SIG-M5 (cell line): ENCODE data around the gene ZNF397.
"Not testable (repeated sequence)": the region's sequence is repeated elsewhere in the genome, so short reads cannot be mapped to it uniquely, and the experiment has no call there.

ENCODE experiments used
- DNase-seq: peaks from one replicate; lab custom pipeline; 2025; lab: John Stamatoyannopoulos, UW

ZNF397 gene

GRCh38 chr18:35240664-35241447 is at the start of gene ZNF397:
ZNF397 (plus strand) TSS chr18:35241034; CDS start chr18:35242471, 1,437 bp downstream.
- peak; percentile 12 for DNase-seq

GRCh38 chr18:35191698-35192025 is 49.2 kb upstream of the ZNF397 start:
- no peak for DNase-seq

GRCh38 chr18:35192415-35192814 is 48.4 kb upstream of the ZNF397 start:
- no peak for DNase-seq

GRCh38 chr18:35193316-35193715 is 47.5 kb upstream of the ZNF397 start:
- no peak for DNase-seq

- no peak for DNase-seq
These were observed 43.5 kb upstream of the ZNF397 start for GRCh38 chr18:35197296-35197695.

- no peak for DNase-seq
These were observed 39.4 kb upstream of the ZNF397 start for GRCh38 chr18:35201256-35201931.

GRCh38 chr18:35203067-35203466 is 37.8 kb upstream of the ZNF397 start:
- no peak for DNase-seq

- DNase-seq = no peak
These were observed 35.6 kb upstream of the ZNF397 start for GRCh38 chr18:35205199-35205712.

- DNase-seq = not testable (repeated sequence)
These were observed 34.9 kb upstream of the ZNF397 start for GRCh38 chr18:35205746-35206458.

- no peak for DNase-seq
These were observed 25.8 kb upstream of the ZNF397 start for GRCh38 chr18:35215026-35215425.

- not testable (repeated sequence) for DNase-seq
These were observed 24.2 kb upstream of the ZNF397 start for GRCh38 chr18:35216611-35217010.

GRCh38 chr18:35219331-35219730 is 21.5 kb upstream of the ZNF397 start:
- not testable (repeated sequence) for DNase-seq

GRCh38 chr18:35220424-35220823 is 20.4 kb upstream of the ZNF397 start:
- no peak for DNase-seq

- DNase-seq = no peak
These were observed 17.0 kb upstream of the ZNF397 start for GRCh38 chr18:35223797-35224196.

- DNase-seq = no peak
These were observed 13.6 kb upstream of the ZNF397 start for GRCh38 chr18:35227254-35227653.

GRCh38 chr18:35231052-35231451 is 9.8 kb upstream of the ZNF397 start:
- DNase-seq = no peak

- DNase-seq = no peak
These were observed 4.1 kb upstream of the ZNF397 start for GRCh38 chr18:35236571-35237363.

GRCh38 chr18:35239314-35239713 is 1.5 kb upstream of the ZNF397 start:
- DNase-seq = no peak

- DNase-seq = no peak
These were observed 592 bp downstream of the ZNF397 start for GRCh38 chr18:35241448-35241804.

- no peak for DNase-seq
These were observed 1.6 kb downstream of the ZNF397 start for GRCh38 chr18:35242426-35242825.

GRCh38 chr18:35244671-35245070 is 3.8 kb downstream of the ZNF397 start:
- no peak for DNase-seq

- DNase-seq = no peak
These were observed 5.0 kb downstream of the ZNF397 start for GRCh38 chr18:35245719-35246317.
